IMR-90 (cell line): Measurements from ENCODE around the gene PKNOX1. TPM values are rescaled to one million over a fixed set of nuclear protein-coding genes. Genes with fewer than 3 reads are reported as not detected.
A peak's percentile ranks its signal among the peaks of the same experiment; 100 is the strongest.

ENCODE experiments used
- ATAC-seq: fragments of 200-7000 bp; cut with Tn5 transposase; 2 replicates; pipeline ENCODE4 v1.9.1; 2020; ENCODE audit warnings: low read depth, mild to moderate bottlenecking, moderate library complexity
- BruUV-seq: library from RNA; stranded (reverse); fragments of 400-500 nt; replicated peaks from 2 replicates; lab custom pipeline; 2021; lab: Mats Ljungman, UMichigan
- CTCF ChIA-PET: fragments of 300-600 bp; formaldehyde crosslinking; extraction: SDS; loops from one replicate; lab custom pipeline; 2021; ENCODE audit warnings: antibody characterized with exemption; lab: Yijun Ruan, JAX
- POLR2A ChIA-PET: fragments of 300-600 bp; sonication (Branson Sonifier 250); formaldehyde crosslinking; loops from one replicate; lab custom pipeline; 2022; ENCODE audit warnings: antibody characterized with exemption; ENCODE audit not compliant: unreplicated experiment; lab: Charles Lee
- DNase-seq: peaks from one replicate; pipeline ENCODE4 v3.0.0; 2013
- H2AFZ ChIP-seq: replicated peaks from 2 replicates; pipeline ENCODE3; 2013; ENCODE audit warnings: low read length, mild to moderate bottlenecking; ENCODE audit not compliant: poor library complexity
- H2AK5ac ChIP-seq: 2 replicates; pipeline ENCODE4 v1.6.1; 2013; ENCODE audit warnings: low read depth, low read length, inconsistent platforms
- H2AK9ac ChIP-seq: replicated peaks from 2 replicates; pipeline ENCODE3; 2013; ENCODE audit warnings: mild to moderate bottlenecking, low read depth, low read length, moderate library complexity; ENCODE audit not compliant: poor library complexity
- H2BK120ac ChIP-seq: 2 replicates; pipeline ENCODE4 v1.6.1; 2013; ENCODE audit warnings: low read depth, low read length, inconsistent platforms
- H2BK15ac ChIP-seq: 3 replicates; pipeline ENCODE4 v1.6.1; 2013; ENCODE audit warnings: low read depth, low read length, inconsistent platforms
- H2BK20ac ChIP-seq: 2 replicates; pipeline ENCODE4 v1.6.1; 2013; ENCODE audit warnings: low read depth, mild to moderate bottlenecking, inconsistent platforms, low read length, moderate library complexity
- H2BK5ac ChIP-seq: 2 replicates; pipeline ENCODE4 v1.6.1; 2013; ENCODE audit warnings: mild to moderate bottlenecking, low read depth, low read length, inconsistent platforms; ENCODE audit not compliant: poor library complexity, severe bottlenecking
- H3K14ac ChIP-seq: replicated peaks from 2 replicates; pipeline ENCODE4 v1.6.1; 2013; ENCODE audit warnings: low read depth, low read length, inconsistent platforms
- H3K18ac ChIP-seq: 2 replicates; pipeline ENCODE4 v1.6.1; 2013; ENCODE audit warnings: low read depth, low read length, control low read depth
- H3K23ac ChIP-seq: 2 replicates; pipeline ENCODE4 v1.6.1; 2013; ENCODE audit warnings: low read depth, low read length, inconsistent platforms
- H3K27ac ChIP-seq: 2 replicates; pipeline ENCODE4 v1.5.1; 2013; ENCODE audit warnings: mild to moderate bottlenecking, control low read depth, low read length; ENCODE audit not compliant: insufficient read depth
- H3K27me3 ChIP-seq: 2 replicates; pipeline ENCODE4 v1.6.1; 2013; ENCODE audit warnings: low read length; ENCODE audit not compliant: control insufficient read depth, insufficient read depth
- H3K36me3 ChIP-seq: 2 replicates; pipeline ENCODE4 v1.6.1; 2013; ENCODE audit warnings: low read length, mixed read lengths; ENCODE audit not compliant: control insufficient read depth, insufficient read depth
- H3K4ac ChIP-seq: 2 replicates; pipeline ENCODE4 v1.6.1; 2013; ENCODE audit warnings: low read depth, low read length, inconsistent platforms
- H3K4me1 ChIP-seq: 2 replicates; pipeline ENCODE4 v1.6.1; 2013; ENCODE audit warnings: low read length, mixed read lengths; ENCODE audit not compliant: control insufficient read depth, insufficient read depth
- H3K4me2 ChIP-seq: 2 replicates; pipeline ENCODE4 v1.6.1; 2013; ENCODE audit warnings: low read depth, mild to moderate bottlenecking, control low read depth, low read length, moderate library complexity
- H3K4me3 ChIP-seq: 2 replicates; pipeline ENCODE4 v1.5.1; 2013; ENCODE audit warnings: low read depth, mild to moderate bottlenecking, control low read depth, low read length, moderate library complexity; ENCODE audit not compliant: insufficient read depth
- H3K56ac ChIP-seq: 2 replicates; pipeline ENCODE4 v1.6.1; 2013; ENCODE audit warnings: low read length, inconsistent platforms; ENCODE audit not compliant: insufficient read depth; ENCODE audit errors: extremely low read depth
- H3K79me1 ChIP-seq, 2 experiments: 2 replicates each; pipeline ENCODE4 v1.6.1; 2013; ENCODE audit warnings: low read length in 2 of 2, inconsistent platforms in 1 of 2, low read depth in 1 of 2
- H3K9ac ChIP-seq: 2 replicates; pipeline ENCODE4 v1.6.1; 2013; ENCODE audit warnings: low read depth, low read length, control low read depth
- H3K9me1 ChIP-seq: 2 replicates; pipeline ENCODE4 v1.6.1; 2013; ENCODE audit warnings: low read length, inconsistent platforms; ENCODE audit not compliant: insufficient read depth
- H3K9me3 ChIP-seq: 2 replicates; pipeline ENCODE4 v1.6.1; 2013; ENCODE audit warnings: low read length; ENCODE audit not compliant: control insufficient read depth, insufficient read depth
- H4K20me1 ChIP-seq: 2 replicates; pipeline ENCODE4 v1.6.1; 2013; ENCODE audit warnings: low read length, inconsistent platforms; ENCODE audit not compliant: insufficient read depth
- H4K5ac ChIP-seq: 2 replicates; pipeline ENCODE4 v1.6.1; 2013; ENCODE audit warnings: mild to moderate bottlenecking, low read depth, low read length, control low read depth
- H4K8ac ChIP-seq, 2 experiments: 2 replicates each; pipeline ENCODE4 v1.6.1; 2013; ENCODE audit warnings: low read depth in 2 of 2, low read length in 2 of 2, control low read depth in 1 of 2, inconsistent platforms in 1 of 2
- H4K91ac ChIP-seq: 2 replicates; pipeline ENCODE4 v1.6.1; 2013; ENCODE audit warnings: low read depth, low read length, inconsistent platforms; ENCODE audit not compliant: insufficient read depth
- CHD1 ChIP-seq: IDR thresholded peaks from 2 replicates; pipeline ENCODE4 v1.6.1; 2012; ENCODE audit warnings: low read depth, low read length, improper control_type of control experiment
- FOS ChIP-seq: fragments of 150-350 bp; IDR thresholded peaks from 2 replicates; pipeline ENCODE4 v1.6.1; 2016; ENCODE audit warnings: low read depth, low read length
- NFE2L2 ChIP-seq: fragments of 150-350 bp; IDR thresholded peaks from 2 replicates; pipeline ENCODE4 v1.6.1; 2016; ENCODE audit warnings: low read depth, mild to moderate bottlenecking, low read length
- WGBS, 2 experiments: methylation state at CpG; one replicate each; pipeline versions ENCODE4 v1.1.5 to v1.1.7; 2013; ENCODE audit warnings: missing lambda C conversion rate in 2 of 2; ENCODE audit not compliant: insufficient read length in 1 of 2; ENCODE audit errors: extremely low coverage in 2 of 2; 5-methylcytosine and 5-hydroxymethylcytosine counted together
- dilution Hi-C: fragments of 300-500 bp; cut with HindIII; formaldehyde crosslinking; loops from one replicate; pipeline ENCODE4 v1.14.3; 2018; ENCODE audit warnings: low sequenced_read_pairs; ENCODE audit not compliant: unreplicated experiment
- in situ Hi-C: fragments of 300-500 bp; cut with MboI; formaldehyde crosslinking; loops from 3 replicates; pipeline ENCODE4 v1.14.3; 2019; ENCODE audit warnings: low sequenced_read_pairs, inconsistent platforms, mixed read lengths
- intact Hi-C: fragments of 100-400 bp; cut with micrococcal nuclease; formaldehyde crosslinking; loops from 2 replicates; pipeline ENCODE4 v1.10.0; 2022
- polyA plus RNA-seq, 3 experiments: library from polyadenylated mRNA; depleted of rRNA; stranded (reverse); fragments of >200 nt; gene quantifications; 2 replicates each; pipeline ENCODE4 v1.2.3, GENCODE V29; 2012; ENCODE audit warnings: low replicate concordance in 1 of 3
- total RNA-seq: library from RNA; depleted of rRNA; stranded (reverse); fragments of >200 nt; gene quantifications from 2 replicates; pipeline ENCODE4 v1.2.3, GENCODE V29; 2012

PKNOX1 gene
- total and polyA plus RNA-seq, 2 of the 4 experiments (the other 2 are of a cell fraction) = 35.0 to 61.0 TPM

GRCh38 chr21:42971897-42972275 lies 2.5 kb upstream of the PKNOX1 start:
- Histone ChIP-seq H3K27me3 (no peaks in the 10 kb centered on the region), H3K9me1 (peaks cover 6% of the 10 kb centered on the region), H3K14ac (no peak overlapping the region), H3K23ac (no peak overlapping the region), H2BK20ac (no peak overlapping the region), H4K5ac (peak overlapping the region; percentile 68; the same call in 1 of the 2 replicates), H4K20me1 (peaks cover 5% of the 10 kb centered on the region; the same call in 1 of the 2 replicates), H2AK9ac (no peak overlapping the region), H2AFZ (peak overlapping the region; percentile 65), H3K79me1 (peaks cover 0 to 23% of the 10 kb centered on the region in 2 experiments; a peak in 3 of 4 replicates), H2AK5ac (no peak overlapping the region), H3K18ac (no peak overlapping the region), H2BK120ac (no peak overlapping the region), H3K9me3 (peaks cover 1% of the 10 kb centered on the region; the same call in 1 of the 2 replicates), H3K4me3 (no peak overlapping the region), H3K36me3 (no peaks in the 10 kb centered on the region; the same call in 1 of the 2 replicates), H2BK15ac (no peak overlapping the region), H3K4me2 (no peak overlapping the region), H4K91ac (no peak overlapping the region), H3K56ac (no peak overlapping the region), H3K27ac (no peak overlapping the region), H3K9ac (no peak overlapping the region), H4K8ac (no peak overlapping the region), H2BK5ac (no peak overlapping the region), H3K4me1 (peaks cover 3% of the 10 kb centered on the region), H3K4ac (no peak overlapping the region)
- no peak for DNase-seq
- intact Hi-C loops (loop anchor here (2.0 kb wide), 1 partner anchor 25 kb away; no protein-coding TSS in a partner anchor), dilution Hi-C loops (no loop called here), in situ Hi-C loops (no loop called here)
- no peak for ATAC-seq
- BruUV-seq = no TSS peak
- ChIA-PET POLR2A (no interaction called here), CTCF (no interaction called here)
- no peak for TF ChIP-seq NFE2L2
- no peak for TF ChIP-seq FOS
- no peak for TF ChIP-seq CHD1
- WGBS, 2 experiments = 0% methylated on average over 1 of the region's 3 CpGs; no CpG with 5 or more reads in 1 of the 2 experiments
